HG03571 (cell line): ENCODE data around the gene ENDOV.
A peak's percentile ranks its signal among the peaks of the same experiment; 100 is the strongest.

ENCODE experiments used
- ATAC-seq: cut with Tn5 transposase; IDR thresholded peaks from one replicate; pipeline ENCODE4 v1.9.1; 2021; ENCODE audit not compliant: unreplicated experiment

The ENDOV gene

DNA sequence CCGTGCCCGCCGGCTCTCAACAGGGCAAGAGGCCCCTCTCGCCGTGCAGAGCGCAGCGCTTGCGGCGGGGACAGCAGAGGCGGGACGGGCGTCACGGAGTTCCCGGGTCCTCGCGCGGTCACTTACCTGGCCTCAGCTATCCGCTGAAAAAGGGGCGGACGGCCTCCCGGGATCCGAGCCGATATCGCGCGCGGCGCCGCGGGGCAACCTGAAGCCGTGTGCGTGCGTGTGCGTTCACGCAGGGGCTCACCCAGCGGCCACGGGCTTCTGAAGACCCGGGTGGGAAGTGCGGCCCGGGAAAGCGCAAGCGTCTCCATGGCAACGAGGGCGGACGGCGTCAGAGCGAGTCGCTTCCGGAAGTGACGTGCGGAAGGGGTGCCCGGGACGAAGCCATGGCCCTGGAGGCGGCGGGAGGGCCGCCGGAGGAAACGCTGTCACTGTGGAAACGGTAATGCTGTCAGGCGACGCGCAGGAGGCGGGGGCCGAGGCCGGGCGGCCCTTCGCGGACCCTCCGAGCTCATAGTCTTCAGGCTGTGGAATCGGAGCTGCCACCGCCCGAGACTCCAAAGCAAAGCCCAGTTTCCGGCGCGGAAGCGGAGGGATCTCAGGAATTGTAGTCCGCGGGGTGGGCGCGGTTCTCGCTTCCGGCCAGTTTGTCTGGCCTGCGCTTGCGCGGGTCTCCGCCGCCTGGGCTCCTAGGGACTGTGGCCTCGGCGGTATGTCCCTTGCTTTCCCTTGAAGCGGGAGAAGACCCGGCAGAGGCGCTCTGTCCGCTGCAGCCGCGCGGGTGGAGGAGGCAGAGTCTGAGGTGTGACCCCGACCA lies at the start of gene ENDOV:
ENDOV (plus strand) TSS at position 365 of the 823 bp plus-strand sequence; CDS start at position 393, 28 bp downstream.
- peak; percentile 88 for ATAC-seq

DNA sequence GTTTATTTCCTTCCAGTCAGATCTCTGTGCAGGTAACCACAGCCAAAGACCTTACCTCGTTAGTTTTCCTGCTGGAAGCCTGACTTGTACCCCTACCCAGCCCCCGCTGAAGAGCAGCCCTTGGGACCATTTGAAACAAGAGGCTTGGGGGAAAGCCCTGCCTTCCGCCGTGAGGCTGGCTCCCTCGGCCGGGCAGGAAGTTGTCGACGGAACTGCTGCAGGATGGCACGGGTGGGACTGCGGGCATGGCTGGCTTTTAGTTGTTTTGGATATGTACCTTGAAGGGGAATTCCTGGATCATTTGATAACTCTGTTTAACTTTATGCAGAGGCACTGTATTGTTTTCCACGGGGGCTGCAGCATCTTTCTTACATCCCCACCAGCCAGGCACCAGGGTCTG lies 49.0 kb upstream of the ENDOV start:
- ATAC-seq, result no peak

DNA sequence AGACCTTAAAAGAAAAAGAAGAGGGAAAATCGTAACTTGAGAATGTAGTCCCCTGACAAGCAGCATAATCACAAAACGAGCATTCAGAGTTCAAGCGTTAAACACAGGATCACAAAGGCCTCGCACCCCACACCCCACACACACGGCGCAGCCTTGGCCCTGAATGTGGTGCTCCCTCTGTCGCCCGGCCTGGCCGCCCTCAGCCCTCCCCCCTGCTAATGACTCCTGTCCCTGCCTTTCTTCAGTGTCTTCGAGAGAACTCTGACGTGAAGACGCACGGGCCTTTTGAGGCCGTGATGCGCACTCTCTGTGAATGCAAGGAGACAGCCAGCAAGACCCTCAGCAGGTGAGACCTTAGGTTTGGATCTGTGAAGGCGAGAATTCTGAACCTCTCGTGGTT lies 47.5 kb upstream of the ENDOV start:
- ATAC-seq, result no peak

DNA sequence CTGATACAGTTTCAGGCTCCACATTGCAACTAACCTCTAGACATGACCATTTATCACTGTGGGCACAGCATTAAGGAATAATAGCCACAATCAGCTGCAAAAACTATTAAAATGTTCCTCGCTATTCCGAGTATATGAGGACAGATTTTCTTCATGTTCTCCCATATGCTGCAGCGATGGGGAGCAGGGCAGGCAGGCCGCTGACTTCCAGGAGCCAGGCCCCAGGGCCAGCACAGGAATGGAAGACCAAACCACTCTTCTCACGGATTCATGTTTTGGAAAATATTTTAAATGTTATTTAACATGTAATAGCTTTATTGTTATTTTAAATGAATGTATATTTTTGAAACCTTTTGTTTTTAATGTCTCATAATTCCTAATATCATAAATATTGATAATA lies 43.8 kb upstream of the ENDOV start:
- ATAC-seq, result no peak

DNA sequence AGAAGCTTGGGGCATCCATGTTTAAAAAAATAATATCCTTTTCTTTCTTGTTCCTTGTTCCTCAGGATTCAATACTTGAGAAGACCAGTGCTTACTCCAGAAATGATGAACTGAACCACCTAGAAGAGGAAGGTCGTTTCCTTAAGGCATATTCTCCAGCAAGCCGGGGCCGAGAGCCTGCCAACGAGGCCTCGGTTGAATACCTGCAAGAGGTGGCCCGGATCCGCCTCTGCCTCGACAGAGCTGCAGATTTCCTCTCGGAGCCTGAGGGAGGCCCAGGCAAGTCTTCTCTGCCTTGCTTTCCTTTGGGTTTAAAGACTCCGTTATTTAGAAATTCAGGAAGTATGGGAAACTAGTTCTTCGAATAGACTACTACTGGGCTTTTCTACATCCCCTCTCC lies 42.5 kb upstream of the ENDOV start:
- no peak for ATAC-seq

DNA sequence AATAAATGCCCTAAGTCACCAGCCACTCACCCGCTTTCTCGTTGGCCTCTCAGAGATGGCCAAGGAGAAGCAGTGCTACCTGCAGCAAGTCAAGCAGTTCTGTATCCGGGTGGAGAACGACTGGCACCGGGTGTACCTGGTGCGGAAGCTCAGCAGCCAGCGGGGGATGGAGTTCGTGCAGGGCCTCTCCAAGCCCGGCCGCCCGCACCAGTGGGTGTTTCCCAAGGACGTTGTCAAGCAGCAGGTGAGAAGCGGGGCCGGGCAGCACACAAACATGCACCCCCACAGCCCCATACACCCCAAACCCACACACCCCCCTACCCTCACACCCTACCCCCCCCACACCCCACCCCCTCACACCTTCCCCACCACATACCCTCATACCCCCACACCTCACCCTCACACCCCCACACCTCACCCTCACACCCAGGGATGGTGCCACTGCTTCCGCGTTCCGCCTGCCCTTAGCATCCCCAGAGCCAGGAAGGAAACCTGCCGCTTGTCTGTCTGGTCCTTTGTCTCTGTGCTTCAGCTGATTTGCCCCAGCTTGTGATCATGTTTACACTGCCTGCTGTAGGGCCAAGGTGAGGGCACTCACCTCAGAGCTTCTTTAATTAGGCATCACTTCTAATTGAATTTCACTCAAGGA lies 41.9 kb upstream of the ENDOV start:
- no peak for ATAC-seq

DNA sequence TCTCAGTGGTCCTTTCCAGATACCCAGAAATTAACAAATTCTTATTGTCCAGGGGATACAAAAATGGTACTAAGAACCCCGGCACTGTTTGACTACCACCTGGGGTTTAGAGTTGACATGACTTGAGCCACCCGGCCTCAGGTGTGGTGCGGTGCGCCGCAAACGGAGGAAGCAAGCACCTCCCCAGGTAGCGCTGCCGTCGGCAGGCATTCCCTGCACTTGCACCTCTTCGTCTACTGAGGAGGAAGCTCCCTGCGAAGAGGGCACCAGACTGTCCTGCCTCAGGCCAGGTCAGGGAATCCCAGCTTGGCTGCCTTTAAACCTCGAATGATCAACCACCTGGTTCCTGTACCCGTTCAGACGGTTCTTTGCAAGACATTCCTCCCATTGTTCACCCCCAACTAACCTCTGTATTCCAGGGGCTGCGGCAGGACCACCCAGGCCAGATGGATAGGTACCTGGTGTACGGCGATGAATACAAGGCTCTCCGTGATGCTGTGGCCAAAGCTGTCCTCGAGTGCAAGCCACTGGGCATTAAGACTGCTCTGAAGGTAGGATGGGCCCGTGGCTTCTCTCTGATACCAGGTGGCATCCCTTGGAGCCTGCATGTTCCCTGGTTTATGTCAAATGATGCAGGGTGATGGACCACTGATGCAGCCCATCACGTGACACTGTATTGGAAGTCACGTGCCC lies 40.8 kb upstream of the ENDOV start:
- ATAC-seq, result no peak

DNA sequence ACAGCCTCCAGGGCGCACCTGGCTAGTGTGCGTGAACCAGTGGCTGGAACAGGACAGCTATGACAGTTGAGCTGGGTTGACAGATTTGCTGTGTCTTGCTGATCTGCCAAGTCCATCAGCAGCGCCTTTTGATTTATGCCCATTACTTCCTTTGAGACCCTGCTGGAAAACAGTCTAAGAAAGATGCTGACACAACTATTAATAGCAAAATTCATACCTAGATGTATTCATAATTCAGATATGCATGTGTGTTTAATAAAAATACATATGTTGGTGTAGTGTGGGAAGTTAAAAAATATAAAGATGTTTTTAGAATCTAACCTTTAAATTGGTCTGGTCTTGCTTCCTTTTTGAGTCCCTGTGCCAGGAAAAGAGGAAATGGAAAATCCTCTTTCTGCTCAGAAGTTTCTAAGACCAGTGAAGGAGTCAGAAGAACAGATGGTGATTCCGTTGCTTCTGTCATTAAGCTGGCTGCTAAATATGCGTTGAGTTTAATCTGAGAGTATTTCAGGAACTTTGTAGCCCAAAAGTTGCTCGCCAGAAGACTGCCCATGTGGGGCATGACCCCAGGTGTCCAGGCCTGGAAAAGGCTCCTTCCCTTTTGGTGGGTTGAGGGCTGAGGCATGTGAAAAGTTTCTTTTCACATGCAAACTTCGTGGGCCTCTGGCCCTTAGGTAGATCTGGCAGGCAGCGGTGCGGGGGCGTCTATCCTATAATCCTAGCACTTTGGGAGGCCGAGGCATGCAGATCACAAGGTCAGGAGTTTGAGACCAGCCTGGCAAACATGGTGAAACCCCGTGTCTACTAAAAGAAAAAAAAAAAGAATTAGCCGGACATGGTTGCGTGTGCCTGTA lies 40.0 kb upstream of the ENDOV start:
- ATAC-seq, result no peak

DNA sequence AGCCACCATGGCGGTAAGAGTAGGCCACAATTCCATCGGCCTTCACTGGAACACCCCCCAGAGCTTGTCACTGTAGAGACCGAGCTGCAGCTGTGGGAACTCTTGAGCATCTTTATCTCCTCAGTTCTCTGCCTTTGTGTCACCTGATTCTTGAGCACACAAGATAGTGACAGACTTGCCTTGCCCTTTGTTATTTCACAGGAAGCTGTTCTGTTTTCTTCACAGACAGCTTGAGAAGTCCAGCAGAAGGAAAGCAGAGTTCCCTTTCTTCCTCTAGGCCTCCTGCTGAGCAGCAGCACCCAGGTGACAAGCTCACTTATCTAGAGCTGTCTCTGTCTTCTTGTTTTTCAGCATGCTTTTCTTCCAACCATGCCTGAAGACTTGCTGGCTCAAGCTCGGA lies 38.4 kb upstream of the ENDOV start:
- ATAC-seq, result no peak

DNA sequence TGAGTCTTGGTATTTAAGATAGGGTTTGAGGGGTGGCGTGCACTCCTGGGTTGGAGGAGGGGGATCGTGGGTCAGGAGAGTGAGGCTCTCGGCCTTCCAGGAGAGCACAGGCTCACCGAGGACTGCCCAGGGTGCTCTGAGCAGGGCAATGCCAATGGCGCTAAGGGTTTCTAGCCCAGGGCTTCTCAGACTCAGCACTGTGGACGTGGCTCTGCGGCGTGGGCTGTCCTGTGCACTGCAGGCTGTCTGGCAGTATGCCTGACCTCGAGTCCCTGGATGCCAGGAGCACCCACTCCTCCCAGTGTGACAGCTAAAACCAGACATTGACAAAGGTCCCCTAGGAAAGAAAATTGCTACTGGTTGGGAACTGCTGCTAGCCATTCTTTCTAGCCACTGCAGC lies 37.2 kb upstream of the ENDOV start:
- no peak for ATAC-seq

DNA sequence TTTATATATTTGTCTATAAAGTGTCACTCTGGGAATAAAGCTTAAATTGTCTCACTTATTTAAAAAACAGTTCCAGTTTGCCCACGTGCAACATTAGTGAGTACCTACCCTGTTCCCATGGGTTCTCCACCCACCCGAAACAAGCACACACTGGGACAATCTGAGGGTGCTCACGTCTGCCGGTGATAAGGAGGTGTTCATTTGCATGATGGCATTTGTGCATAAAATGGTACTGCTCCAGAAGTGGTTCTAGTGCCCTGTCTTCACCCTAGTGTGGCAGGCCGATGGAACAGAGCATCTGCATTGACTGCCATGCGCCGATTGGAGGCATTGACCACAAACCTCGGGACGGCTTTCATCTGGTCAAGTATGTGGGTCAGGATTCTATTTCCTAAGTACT lies 35.6 kb upstream of the ENDOV start:
- ATAC-seq, result no peak

DNA sequence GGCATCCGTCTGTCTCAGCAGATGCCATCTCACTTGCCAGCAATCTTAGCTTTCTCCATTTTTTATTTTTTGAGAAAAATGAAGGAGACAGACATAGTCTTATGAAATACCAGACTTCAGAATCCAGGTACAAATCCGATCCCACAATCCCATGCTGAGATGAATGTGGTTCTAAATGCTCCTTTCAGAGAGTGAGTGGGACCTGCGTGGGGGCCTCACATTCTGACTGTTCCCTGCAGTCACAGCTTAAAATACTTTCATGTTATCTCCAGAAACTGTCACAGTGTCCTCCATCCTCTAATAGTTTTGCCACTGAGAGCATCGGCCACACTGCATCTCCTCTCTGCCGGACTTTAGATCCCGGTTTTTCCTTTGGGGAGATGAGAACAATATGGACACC lies 34.9 kb upstream of the ENDOV start:
- ATAC-seq, result no peak

DNA sequence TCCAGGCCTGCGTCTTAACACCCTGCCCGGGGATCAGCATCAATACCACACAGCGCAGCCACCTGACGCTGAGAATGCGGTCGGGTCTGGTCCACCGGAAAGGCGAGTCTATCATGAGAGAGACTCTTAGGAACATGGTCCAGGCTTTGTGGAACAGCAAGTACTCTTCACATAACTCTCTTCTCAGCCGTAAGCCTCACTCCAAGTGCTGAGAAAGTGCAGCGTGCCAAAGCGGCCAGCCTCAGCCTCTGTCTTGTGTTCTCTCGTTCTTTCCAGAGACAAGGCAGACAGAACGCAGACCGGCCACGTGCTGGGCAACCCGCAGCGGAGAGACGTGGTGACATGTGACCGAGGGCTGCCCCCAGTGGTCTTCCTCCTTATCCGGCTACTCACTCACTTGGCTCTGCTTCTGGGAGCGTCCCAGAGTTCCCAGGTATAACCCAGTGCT lies 34.4 kb upstream of the ENDOV start:
- ATAC-seq, result no peak

DNA sequence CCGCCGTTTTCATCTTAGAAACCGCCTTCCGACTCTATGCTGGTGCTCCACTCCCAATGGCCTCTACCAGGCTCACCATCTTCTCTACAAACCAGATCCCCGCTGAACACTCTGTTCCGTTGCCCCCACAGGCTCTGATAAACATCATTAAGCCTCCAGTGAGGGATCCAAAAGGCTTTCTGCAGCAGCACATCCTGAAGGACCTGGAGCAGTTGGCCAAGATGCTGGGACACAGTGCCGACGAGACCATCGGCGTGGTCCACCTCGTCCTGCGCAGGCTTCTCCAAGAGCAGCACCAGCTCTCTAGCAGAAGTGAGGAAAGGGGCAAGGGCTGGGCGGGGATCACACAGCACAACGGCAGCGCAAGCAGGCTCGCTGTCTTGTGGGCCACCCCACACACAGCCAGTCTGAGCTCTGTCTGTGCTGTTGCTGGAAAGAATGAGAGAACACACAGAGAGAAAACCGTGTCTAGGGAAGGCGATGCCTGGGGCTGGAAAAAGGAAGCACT lies 33.5 kb upstream of the ENDOV start:
- no peak for ATAC-seq

DNA sequence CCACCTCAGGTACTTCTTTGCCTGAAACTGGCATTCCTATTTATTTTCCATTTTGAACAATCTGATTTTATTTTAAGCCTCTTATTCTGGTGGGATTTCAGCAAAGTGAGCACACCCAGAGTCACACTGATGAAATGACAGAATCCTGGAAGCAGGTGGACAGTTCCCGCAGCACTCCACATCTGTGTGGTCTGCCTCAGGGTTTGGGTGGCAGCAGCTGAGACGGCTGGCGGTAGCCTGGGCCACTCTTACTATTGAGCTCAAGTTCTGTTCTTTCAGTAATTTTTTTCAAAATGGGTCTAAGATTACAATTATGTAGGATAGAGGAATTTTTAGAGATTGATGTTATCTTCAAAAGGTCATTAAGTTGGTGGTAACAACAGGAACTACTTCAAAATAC lies 32.5 kb upstream of the ENDOV start:
- no peak for ATAC-seq

DNA sequence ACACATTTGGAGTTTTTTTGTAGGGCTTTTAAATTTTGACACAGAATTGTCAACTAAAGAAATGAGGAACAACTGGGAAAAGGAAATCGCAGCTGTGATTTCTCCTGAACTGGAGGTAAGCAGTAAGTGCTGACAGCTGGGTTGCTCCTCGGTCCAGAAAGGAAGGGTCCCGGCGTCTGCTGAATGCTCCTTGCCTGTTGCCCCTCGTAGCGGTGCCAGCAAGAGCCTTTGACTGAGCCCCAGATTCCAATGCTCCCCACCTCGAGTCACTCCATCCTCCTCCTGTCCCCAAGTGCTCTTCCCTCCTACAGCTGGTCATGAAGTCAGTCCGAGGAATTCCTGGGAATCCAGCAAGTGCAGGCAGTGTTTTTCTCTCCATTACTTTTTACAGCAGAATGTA lies 32.0 kb upstream of the ENDOV start:
- no peak for ATAC-seq

DNA sequence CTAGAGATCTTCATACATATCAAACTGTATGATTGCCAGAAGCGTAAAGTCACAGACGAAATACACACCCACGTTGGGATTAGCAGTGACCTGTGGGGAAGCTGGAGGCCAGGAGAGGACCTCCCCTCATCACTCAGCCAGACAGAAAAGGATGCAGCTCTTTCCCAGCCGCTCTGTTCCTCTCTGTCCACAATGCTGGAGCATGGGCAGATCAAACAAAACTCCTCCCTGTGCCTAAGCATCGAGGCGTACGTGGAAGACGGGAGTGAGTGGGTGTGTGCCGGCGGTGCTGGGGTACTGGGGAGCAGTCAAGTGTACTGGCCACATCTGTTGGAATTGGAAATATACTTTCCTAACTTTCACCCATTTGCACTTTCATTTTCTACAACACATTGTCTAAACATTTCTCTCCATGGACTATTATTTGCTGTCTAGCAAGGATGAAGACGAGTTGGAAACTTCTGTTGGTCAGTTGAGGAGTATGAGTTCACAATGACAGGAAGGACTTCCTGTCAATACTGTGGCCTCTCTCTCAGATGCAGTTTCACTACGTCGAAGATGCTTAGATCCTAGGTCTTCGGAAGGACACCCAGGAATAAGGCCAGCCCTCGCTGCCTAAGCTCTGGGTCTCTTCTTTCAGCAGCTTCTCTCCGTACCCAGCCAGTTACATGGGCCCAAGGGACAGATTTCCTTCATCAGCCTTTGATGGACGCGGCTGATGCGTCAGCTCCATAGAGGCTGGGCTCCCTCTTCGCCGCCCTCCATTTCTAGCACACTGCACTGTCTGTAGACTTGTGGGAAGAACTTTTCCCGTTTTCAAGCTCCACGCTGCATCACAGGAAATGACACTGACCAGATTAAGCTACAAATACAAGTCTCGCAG lies 30.6 kb upstream of the ENDOV start:
- ATAC-seq, result no peak

DNA sequence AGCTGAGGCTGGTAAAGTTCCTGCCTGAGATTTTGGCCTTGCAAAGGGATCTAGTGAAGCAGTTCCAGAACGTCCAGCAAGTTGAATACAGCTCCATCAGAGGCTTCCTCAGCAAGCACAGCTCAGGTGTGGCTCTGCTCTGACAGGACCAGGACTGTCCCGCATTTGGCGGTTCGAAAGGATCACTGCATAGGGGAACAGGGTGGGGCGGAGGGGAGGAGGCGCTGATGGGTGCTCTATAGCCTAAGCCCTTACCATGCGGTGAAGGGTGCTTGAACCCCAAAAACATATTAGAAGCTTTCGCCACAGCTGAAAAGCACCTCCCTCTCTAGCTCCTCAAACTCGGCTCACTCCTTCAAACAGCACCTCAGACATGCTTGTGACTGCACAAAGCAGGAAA lies 29.9 kb upstream of the ENDOV start:
- no peak for ATAC-seq

DNA sequence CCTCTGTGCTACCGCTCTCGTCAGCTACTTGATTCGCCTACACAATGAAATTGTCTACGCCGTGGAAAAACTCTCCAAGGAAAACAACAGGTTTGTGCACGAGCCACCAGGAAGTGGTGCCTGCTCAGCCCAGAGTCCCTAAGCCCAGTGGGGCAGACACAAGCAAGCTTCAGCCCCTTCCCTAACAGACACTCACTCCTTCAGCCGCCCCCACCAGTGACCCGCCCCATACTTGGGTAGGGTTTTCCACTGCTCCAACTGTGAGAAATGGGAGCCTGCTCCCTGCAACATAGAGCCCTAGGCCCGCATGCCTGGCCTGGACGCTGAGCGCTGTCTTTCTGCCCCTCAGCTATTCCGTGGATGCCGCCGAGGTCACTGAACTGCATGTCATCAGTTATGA lies 28.6 kb upstream of the ENDOV start:
- no peak for ATAC-seq

DNA sequence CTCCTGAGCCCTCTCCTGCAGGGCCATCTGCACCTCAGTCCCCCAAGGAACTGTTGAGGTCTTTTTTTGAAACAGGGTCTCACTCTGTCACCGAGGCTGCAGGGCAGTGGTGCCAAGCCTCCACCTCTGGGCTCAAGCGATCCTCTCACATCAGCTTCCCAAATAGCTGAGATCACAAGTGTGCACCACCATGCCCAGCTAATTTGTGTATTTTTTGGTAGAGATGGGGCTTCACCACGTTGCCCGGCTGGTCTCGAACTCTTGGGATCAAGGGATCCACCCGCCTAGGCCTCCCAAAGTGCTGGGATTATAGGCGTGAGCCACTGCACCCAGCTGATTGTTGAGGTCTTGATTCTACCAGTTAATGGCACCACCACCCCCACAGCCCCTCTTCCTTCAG lies 27.9 kb upstream of the ENDOV start:
- no peak for ATAC-seq
